ENCODE results near the gene HOXA3. TPM values are rescaled to one million over a fixed set of nuclear protein-coding genes. Genes with fewer than 3 reads are reported as not detected.
A peak's percentile ranks its signal among the peaks of the same experiment; 100 is the strongest.

Gene HOXA3
- 2.4 TPM for total RNA-seq

GRCh38 chr7:27151931-27152815 is at the start of gene HOXA3:
Gene HOXA3 (minus strand): TSS chr7:27152583. CDS start chr7:27110640, 41,943 bp downstream.
- DNase-seq = no peak

- DNase-seq = no peak
Observed at GRCh38 chr7:27201580-27202017, 49.2 kb upstream of the HOXA3 start.

GRCh38 chr7:27200761-27201579 is 48.6 kb upstream of the HOXA3 start:
- DNase-seq = no peak

- DNase-seq = no peak
Observed at GRCh38 chr7:27199849-27200760, 47.7 kb upstream of the HOXA3 start, which contains the start of gene HOXA13. Gene HOXA13 (minus strand): TSS chr7:27200091. CDS start chr7:27200077, 14 bp downstream.

GRCh38 chr7:27198871-27199801 is 46.8 kb upstream of the HOXA3 start:
- DNase-seq = no peak

GRCh38 chr7:27198138-27198841 is 45.9 kb upstream of the HOXA3 start:
- DNase-seq = no peak

- DNase-seq = peak; percentile 44
Observed at GRCh38 chr7:27197137-27198042, 45.0 kb upstream of the HOXA3 start.

- DNase-seq = peak; percentile 92
Observed at GRCh38 chr7:27196287-27196767, 43.9 kb upstream of the HOXA3 start.

GRCh38 chr7:27194686-27195379 is 42.5 kb upstream of the HOXA3 start:
- peak; percentile 1 for DNase-seq

GRCh38 chr7:27194002-27194352 is 41.6 kb upstream of the HOXA3 start:
- DNase-seq = no peak

GRCh38 chr7:27193335-27194001 is 41.1 kb upstream of the HOXA3 start:
- DNase-seq = peak; percentile 13

GRCh38 chr7:27192546-27193334 is 40.4 kb upstream of the HOXA3 start:
- DNase-seq = peak; percentile 33

- no peak for DNase-seq
Observed at GRCh38 chr7:27191833-27192545, 39.6 kb upstream of the HOXA3 start.

- DNase-seq = no peak
Observed at GRCh38 chr7:27191161-27191731, 38.9 kb upstream of the HOXA3 start.

- no peak for DNase-seq
Observed at GRCh38 chr7:27189997-27190748, 37.8 kb upstream of the HOXA3 start.
